Fibroblast of lung (primary cell): ENCODE measurements around the gene CDKN2A. TPM values are rescaled to one million over a fixed set of nuclear protein-coding genes. Genes with fewer than 3 reads are reported as not detected.
A peak's percentile ranks its signal among the peaks of the same experiment; 100 is the strongest.

Experiments
- DNase-seq, 2 donors: peaks; one replicate each; pipeline versions ENCODE4 v3.0.0 to v3.0.0-alpha.2; 2010; ENCODE audit warnings: low read depth in 2 of 2
- H2AFZ ChIP-seq: 2 replicates; pipeline ENCODE4 v1.5.1; 2012; ENCODE audit warnings: low read length, control low read depth, inconsistent platforms
- H3K27ac ChIP-seq: 2 replicates; pipeline ENCODE4 v1.5.1; 2011; ENCODE audit warnings: low read length, control low read depth; ENCODE audit not compliant: insufficient read depth
- H3K27me3 ChIP-seq: 2 replicates; pipeline ENCODE4 v1.5.1; 2011; ENCODE audit warnings: mild to moderate bottlenecking, low read length; ENCODE audit not compliant: control insufficient read depth, insufficient read depth
- H3K36me3 ChIP-seq: 2 replicates; pipeline ENCODE4 v1.5.1; 2011; ENCODE audit warnings: low read length; ENCODE audit not compliant: control insufficient read depth, insufficient read depth
- H3K4me1 ChIP-seq: 2 replicates; pipeline ENCODE4 v1.5.1; 2011; ENCODE audit warnings: low read length; ENCODE audit not compliant: control insufficient read depth, insufficient read depth; ENCODE audit errors: extremely low read depth
- H3K4me2 ChIP-seq: 2 replicates; pipeline ENCODE4 v1.5.1; 2011; ENCODE audit warnings: low read length, control low read depth; ENCODE audit not compliant: insufficient read depth; ENCODE audit errors: extremely low read depth
- H3K4me3 ChIP-seq, 4 experiments: fragments of 200-600 bp in 1 of 4; sonication (generic) in 1 of 4; replicated peaks in 1 of 4; 2 replicates each; pipeline ENCODE4 v1.5.1; 2011 to 2016; ENCODE audit warnings: low read length in 4 of 4, low read depth in 3 of 4, mild to moderate bottlenecking in 3 of 4, control low read depth in 2 of 4, inconsistent platforms in 1 of 4, mixed read lengths in 1 of 4; ENCODE audit not compliant: insufficient read depth in 1 of 4; ENCODE audit errors: control extremely low read depth in 1 of 4
- H3K79me2 ChIP-seq: 2 replicates; pipeline ENCODE4 v1.5.1; 2012; ENCODE audit warnings: mild to moderate bottlenecking, low read length, inconsistent platforms; ENCODE audit not compliant: control insufficient read depth, insufficient read depth
- H3K9ac ChIP-seq: 2 replicates; pipeline ENCODE4 v1.5.1; 2011; ENCODE audit warnings: mild to moderate bottlenecking, low read length, control low read depth; ENCODE audit not compliant: insufficient read depth
- H3K9me3 ChIP-seq: 2 replicates; pipeline ENCODE4 v1.5.1; 2012; ENCODE audit warnings: low read depth, low read length; ENCODE audit not compliant: control insufficient read depth, insufficient read depth
- H4K20me1 ChIP-seq: 2 replicates; pipeline ENCODE4 v1.5.1; 2011; ENCODE audit warnings: low read length; ENCODE audit not compliant: control insufficient read depth, insufficient read depth; ENCODE audit errors: extremely low read depth
- CTCF ChIP-seq, 2 donors: IDR thresholded peaks in 1 of 2; conservative IDR thresholded peaks in 1 of 2; 1 replicate in 1 of 2; 2 replicates in 1 of 2; pipeline ENCODE4 v1.5.1; 2011 to 2012; ENCODE audit warnings: low read length in 2 of 2, control low read depth in 1 of 2, inconsistent platforms in 1 of 2, low read depth in 1 of 2, mild to moderate bottlenecking in 1 of 2
- EZH2 ChIP-seq: IDR thresholded peaks from 2 replicates; pipeline ENCODE4 v1.5.1; 2012; ENCODE audit warnings: low read length, control low read depth, mild to moderate bottlenecking; ENCODE audit errors: missing control alignments
- polyA plus RNA-seq, 2 donors: library from polyadenylated mRNA; depleted of rRNA in 1 of 2; stranded (reverse) in 1 of 2; unstranded in 1 of 2; fragments of >200 nt; gene quantifications; 2 replicates each; pipeline ENCODE4 v1.2.1, GENCODE V29; 2011 to 2012; ENCODE audit warnings: missing spikeins in 1 of 2
- total RNA-seq: library from RNA; depleted of rRNA; stranded (reverse); fragments of >200 nt; gene quantifications from 2 replicates; pipeline ENCODE4 v1.2.1, GENCODE V29; 2014

Gene CDKN2A
- total and polyA plus RNA-seq, 2 donors (not counting 1 experiment from before 2014, with no cell fraction given), result 19.2 to 23.5 TPM

GRCh38 chr9:22005021-22005701 lies 11.0 kb upstream of the CDKN2A start:
- H4K20me1 ChIP-seq, result no peaks in the 10 kb centered on the region
- H3K9ac ChIP-seq, result no peak overlapping the region
- DNase-seq, result peak in 1 of 2 donors; percentile 59
- TF ChIP-seq CTCF (conservative IDR thresholded peaks at IDR 0.05 in 1 of 2, IDR thresholded peaks at IDR 0.05 in 1 of 2; ENCODE audit: low read depth in 1 of 2, low read length in 2 of 2) (peak in 1 of 2 donors; percentile 17), EZH2 (no peak)
- H3K79me2 ChIP-seq, result peaks cover 28% of the 10 kb centered on the region
- no peaks in the 10 kb centered on the region for H3K27me3 ChIP-seq
- H3K9me3 ChIP-seq, result no peaks in the 10 kb centered on the region
- no peaks in the 10 kb centered on the region for H3K36me3 ChIP-seq
- peak overlapping the region; percentile 81 for H3K4me2 ChIP-seq
- H3K4me3 ChIP-seq, result peak overlapping the region; percentile 21 to 83 (median 37)
- H3K27ac ChIP-seq, result no peak overlapping the region
- peaks cover 5% of the 10 kb centered on the region for H3K4me1 ChIP-seq
- peak overlapping the region; percentile 7 for H2AFZ ChIP-seq

- no peaks in the 10 kb centered on the region for H3K9me3 ChIP-seq
- no peaks in the 10 kb centered on the region for H3K27me3 ChIP-seq
- H3K36me3 ChIP-seq, result no peaks in the 10 kb centered on the region
- DNase-seq, result no peak
- no peak overlapping the region for H3K4me3 ChIP-seq
- no peak overlapping the region for H3K9ac ChIP-seq
- H3K79me2 ChIP-seq, result peaks cover 19% of the 10 kb centered on the region
- no peak overlapping the region for H2AFZ ChIP-seq
- peaks cover 5% of the 10 kb centered on the region for H3K4me1 ChIP-seq
- no peak overlapping the region for H3K4me2 ChIP-seq
- no peaks in the 10 kb centered on the region for H4K20me1 ChIP-seq
- TF ChIP-seq CTCF (conservative IDR thresholded peaks at IDR 0.05 in 1 of 2, IDR thresholded peaks at IDR 0.05 in 1 of 2; ENCODE audit: low read depth in 1 of 2, low read length in 2 of 2), result no peak
- no peak for TF ChIP-seq EZH2
- H3K27ac ChIP-seq, result no peak overlapping the region
These were observed 7.8 kb upstream of the CDKN2A start for GRCh38 chr9:22002038-22002437.

- Histone ChIP-seq H3K36me3 (no peaks in the 10 kb centered on the region), H3K4me1 (peaks cover under 1% of the 10 kb centered on the region), H2AFZ (no peak overlapping the region), H3K4me2 (no peak overlapping the region), H3K9ac (no peak overlapping the region), H3K4me3 (no peak overlapping the region), H3K79me2 (peaks cover 27% of the 10 kb centered on the region), H4K20me1 (no peaks in the 10 kb centered on the region), H3K9me3 (no peaks in the 10 kb centered on the region), H3K27me3 (no peaks in the 10 kb centered on the region), H3K27ac (no peak overlapping the region)
- TF ChIP-seq CTCF (conservative IDR thresholded peaks at IDR 0.05 in 1 of 2, IDR thresholded peaks at IDR 0.05 in 1 of 2; ENCODE audit: low read depth in 1 of 2, low read length in 2 of 2) (no peak), EZH2 (no peak)
- DNase-seq, result peak in 1 of 2 donors; percentile 32
These were observed 3.8 kb upstream of the CDKN2A start for GRCh38 chr9:21998026-21998425.
